Gastrocnemius medialis (tissue), 4 donors: Measurements from ENCODE around the gene WNT3. TPM values are rescaled to one million over a fixed set of nuclear protein-coding genes. Genes with fewer than 3 reads are reported as not detected.

Source experiments
- ATAC-seq, 2 donors: fragments of 150-250 bp; one replicate each; pipeline ENCODE4 v1.9.1; 2016
- DNase-seq, 2 donors: peaks; one replicate each; pipeline ENCODE4 v3.0.0-alpha.2; 2019
- H3K27ac ChIP-seq, 4 donors: fragments of 200-600 bp; sonication (generic); 1 replicate in 1 of 4; 2 replicates in 3 of 4; pipeline ENCODE4 v1.5.1; 2016 to 2018; ENCODE audit warnings: mild to moderate bottlenecking in 2 of 4, moderate library complexity in 1 of 4
- H3K27me3 ChIP-seq, 3 donors: fragments of 200-600 bp; sonication (generic) in 2 of 3; 1 replicate in 1 of 3; 2 replicates in 2 of 3; pipeline versions ENCODE4 v1.5.1 to v1.6.0; 2016 to 2019; ENCODE audit warnings: mild to moderate bottlenecking in 1 of 3, moderate library complexity in 1 of 3
- H3K36me3 ChIP-seq, 2 donors: fragments of 200-600 bp; sonication (generic) in 1 of 2; one replicate each; pipeline ENCODE4 v1.5.1; 2017 to 2018
- H3K4me1 ChIP-seq, 2 donors: fragments of 200-600 bp; sonication (generic) in 1 of 2; one replicate each; pipeline ENCODE4 v1.5.1; 2016 to 2017; ENCODE audit warnings: mild to moderate bottlenecking in 2 of 2
- H3K4me3 ChIP-seq, 4 donors: fragments of 200-600 bp; sonication (generic) in 3 of 4; 1 replicate in 1 of 4; 2 replicates in 3 of 4; pipeline ENCODE4 v1.5.1; 2016 to 2019; ENCODE audit warnings: mild to moderate bottlenecking in 2 of 4
- H3K9me3 ChIP-seq, 3 donors: fragments of 200-600 bp; sonication (generic) in 2 of 3; 1 replicate in 1 of 3; 2 replicates in 2 of 3; pipeline ENCODE4 v1.5.1; 2016 to 2019
- POLR2A ChIP-seq, 2 donors: fragments of 450-650 bp; IDR thresholded peaks; one replicate each; pipeline ENCODE4 v1.6.1; 2017; ENCODE audit warnings: antibody characterized with exemption in 2 of 2, mild to moderate bottlenecking in 2 of 2, moderate library complexity in 2 of 2
- in situ Hi-C, 4 donors: fragments of 200-750 bp; cut with MboI; loops; one replicate each; pipeline versions ENCODE4 v1.15.0 to v1.8.0; 2017; ENCODE audit warnings: low sequenced_read_pairs in 4 of 4
- intact Hi-C: fragments of 100-400 bp; cut with DNase I; formaldehyde crosslinking; loops from one replicate; pipeline ENCODE4 v1.15.1; 2023; ENCODE audit warnings: low total_unique reads
- total RNA-seq, 4 donors: library from RNA; depleted of rRNA; stranded (reverse); fragments of >200 nt; gene quantifications; one replicate each; pipeline versions ENCODE4 v1.1.0 to v1.2.3, GENCODE V29; 2016
- TF ChIP-seq, protein P1 (sequence below), 5 experiments: fragments of 450-650 bp in 3 of 5; fragments of 200-600 bp in 2 of 5; sonication (generic) in 2 of 5; IDR thresholded peaks in 4 of 5; conservative IDR thresholded peaks in 1 of 5; 1 replicate in 4 of 5; 2 replicates in 1 of 5; pipeline ENCODE4 v1.5.1; 2016 to 2019; ENCODE audit warnings: antibody characterized with exemption in 5 of 5, mild to moderate bottlenecking in 3 of 5, moderate library complexity in 3 of 5

WNT3 gene
- total RNA-seq, 4 donors from 2014 or later = 0.19 TPM; not detected in 3

DNA sequence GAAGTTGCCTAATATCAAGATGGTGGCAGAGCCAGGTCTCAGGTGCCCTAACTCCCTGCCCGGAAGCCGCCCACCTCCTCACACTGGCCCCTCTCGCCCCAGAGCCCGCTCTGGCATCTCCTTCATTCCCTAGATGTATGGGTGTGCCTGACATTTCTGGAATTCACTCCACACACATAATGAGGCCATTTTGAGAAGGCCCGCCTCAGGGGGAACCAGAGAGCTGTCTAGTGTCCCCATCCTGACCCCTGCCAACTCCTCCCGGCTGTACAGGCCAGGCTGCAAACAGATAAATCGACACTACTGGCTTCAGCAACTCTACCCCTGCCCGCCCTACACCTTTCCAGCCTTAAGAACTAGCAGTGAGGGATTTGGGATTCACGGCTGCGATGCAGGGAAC lies 7.7 kb downstream of the WNT3 start:
- intact Hi-C loops (no loop called here), in situ Hi-C loops (no loop called here)
- DNase-seq (no peak), ATAC-seq (no peak)
- Histone ChIP-seq H3K4me1 (no peaks in the 10 kb centered on the region), H3K36me3 (no peaks in the 10 kb centered on the region), H3K4me3 (no peak overlapping the region), H3K27me3 (peaks cover 6 to 21% (median 18%) of the 10 kb centered on the region in 3 donors), H3K9me3 (no peaks in the 10 kb centered on the region), H3K27ac (no peak overlapping the region)
- no peak for TF ChIP-seq POLR2A (IDR thresholded peaks at IDR 0.05)
- TF ChIP-seq, protein P1, sequence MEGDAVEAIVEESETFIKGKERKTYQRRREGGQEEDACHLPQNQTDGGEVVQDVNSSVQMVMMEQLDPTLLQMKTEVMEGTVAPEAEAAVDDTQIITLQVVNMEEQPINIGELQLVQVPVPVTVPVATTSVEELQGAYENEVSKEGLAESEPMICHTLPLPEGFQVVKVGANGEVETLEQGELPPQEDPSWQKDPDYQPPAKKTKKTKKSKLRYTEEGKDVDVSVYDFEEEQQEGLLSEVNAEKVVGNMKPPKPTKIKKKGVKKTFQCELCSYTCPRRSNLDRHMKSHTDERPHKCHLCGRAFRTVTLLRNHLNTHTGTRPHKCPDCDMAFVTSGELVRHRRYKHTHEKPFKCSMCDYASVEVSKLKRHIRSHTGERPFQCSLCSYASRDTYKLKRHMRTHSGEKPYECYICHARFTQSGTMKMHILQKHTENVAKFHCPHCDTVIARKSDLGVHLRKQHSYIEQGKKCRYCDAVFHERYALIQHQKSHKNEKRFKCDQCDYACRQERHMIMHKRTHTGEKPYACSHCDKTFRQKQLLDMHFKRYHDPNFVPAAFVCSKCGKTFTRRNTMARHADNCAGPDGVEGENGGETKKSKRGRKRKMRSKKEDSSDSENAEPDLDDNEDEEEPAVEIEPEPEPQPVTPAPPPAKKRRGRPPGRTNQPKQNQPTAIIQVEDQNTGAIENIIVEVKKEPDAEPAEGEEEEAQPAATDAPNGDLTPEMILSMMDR (IDR thresholded peaks at IDR 0.05 in 4 of 5, conservative IDR thresholded peaks at IDR 0.05 in 1 of 5) = no peak

DNA sequence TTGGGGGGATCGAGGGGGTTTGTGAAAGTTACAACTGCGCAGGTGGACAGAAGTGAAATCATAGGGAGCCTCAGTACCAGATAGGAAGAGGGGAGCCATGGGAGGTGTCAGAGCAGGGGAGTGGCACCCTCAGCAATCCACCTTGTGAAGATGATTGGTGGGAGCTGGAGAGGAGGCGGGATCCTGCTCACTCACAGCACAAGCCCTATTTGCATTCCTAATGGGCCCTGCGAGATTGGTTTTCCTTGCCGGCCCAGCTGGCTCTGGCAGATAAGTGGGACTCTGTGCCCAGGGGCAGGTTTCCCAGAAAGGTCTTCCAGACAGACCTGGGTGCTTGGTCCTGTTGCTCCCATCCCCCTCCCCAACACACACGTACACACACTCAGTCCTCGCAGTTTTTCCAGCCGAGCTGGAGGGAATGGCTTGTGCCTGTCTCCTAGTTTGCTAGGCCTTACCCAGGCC lies 9.4 kb downstream of the WNT3 start:
- Histone ChIP-seq H3K27me3 (peaks cover 6 to 14% (median 12%) of the 10 kb centered on the region in 3 donors), H3K9me3 (no peaks in the 10 kb centered on the region), H3K4me3 (no peak overlapping the region), H3K27ac (no peak overlapping the region), H3K4me1 (no peaks in the 10 kb centered on the region), H3K36me3 (no peaks in the 10 kb centered on the region)
- in situ Hi-C loops (no loop called here), intact Hi-C loops (no loop called here)
- TF ChIP-seq, protein P1 (IDR thresholded peaks at IDR 0.05 in 4 of 5, conservative IDR thresholded peaks at IDR 0.05 in 1 of 5) = no peak
- TF ChIP-seq POLR2A (IDR thresholded peaks at IDR 0.05) = no peak
- no peak for ATAC-seq
- DNase-seq = no peak

DNA sequence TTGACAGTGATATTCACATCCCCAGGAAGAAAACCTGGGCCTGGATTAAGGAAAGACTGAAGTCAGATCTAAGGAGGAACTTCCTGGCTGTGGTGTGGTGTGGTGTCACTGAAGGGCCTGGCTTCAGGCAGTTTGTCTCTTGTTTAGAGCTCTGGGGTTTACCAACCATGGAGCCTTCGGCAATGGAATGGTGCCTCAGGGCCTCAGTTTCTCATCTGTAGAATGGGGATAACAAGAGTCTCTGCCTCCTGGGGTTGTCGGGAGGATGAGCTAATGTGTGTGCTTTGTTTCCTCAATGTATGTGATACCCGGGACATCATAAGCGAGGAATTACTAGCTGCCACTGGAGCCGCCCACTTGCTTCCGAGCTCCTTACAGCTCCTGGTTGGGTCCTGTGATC lies 12.7 kb downstream of the WNT3 start:
- Histone ChIP-seq H3K36me3 (no peaks in the 10 kb centered on the region), H3K27ac (no peak overlapping the region), H3K4me1 (no peaks in the 10 kb centered on the region), H3K27me3 (no peaks in the 10 kb centered on the region), H3K9me3 (no peaks in the 10 kb centered on the region), H3K4me3 (no peak overlapping the region)
- in situ Hi-C loops (no loop called here), intact Hi-C loops (no loop called here)
- ATAC-seq (no peak), DNase-seq (no peak)
- TF ChIP-seq, protein P1 (IDR thresholded peaks at IDR 0.05 in 4 of 5, conservative IDR thresholded peaks at IDR 0.05 in 1 of 5) = no peak
- no peak for TF ChIP-seq POLR2A (IDR thresholded peaks at IDR 0.05)

DNA sequence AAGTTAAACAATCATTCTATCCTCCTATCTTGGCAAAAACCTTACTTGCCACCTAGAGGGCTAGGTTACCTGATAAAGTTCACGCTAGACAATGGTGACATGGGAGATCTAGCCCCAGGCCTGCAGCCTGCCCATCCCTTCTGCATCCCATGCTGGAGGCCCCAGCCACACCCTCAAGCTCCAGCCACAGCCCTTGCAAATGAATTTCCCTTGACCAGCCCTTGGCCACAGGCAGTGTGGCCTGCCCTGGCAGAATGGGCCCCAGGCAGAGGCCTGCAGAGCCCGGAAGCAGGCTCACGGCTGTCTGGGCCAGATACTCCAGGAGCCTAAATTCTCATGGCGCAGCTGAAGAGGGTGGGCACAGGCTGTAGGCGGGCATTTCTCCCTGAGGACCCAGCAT lies 14.9 kb downstream of the WNT3 start:
- DNase-seq (no peak), ATAC-seq (no peak)
- no peak for TF ChIP-seq POLR2A (IDR thresholded peaks at IDR 0.05)
- TF ChIP-seq, protein P1 (IDR thresholded peaks at IDR 0.05 in 4 of 5, conservative IDR thresholded peaks at IDR 0.05 in 1 of 5) = no peak
- intact Hi-C loops = no loop called here
- Histone ChIP-seq H3K27me3 (no peaks in the 10 kb centered on the region), H3K4me1 (no peaks in the 10 kb centered on the region), H3K36me3 (no peaks in the 10 kb centered on the region), H3K27ac (no peak overlapping the region), H3K9me3 (no peaks in the 10 kb centered on the region), H3K4me3 (no peak overlapping the region)
- in situ Hi-C loops = no loop called here

DNA sequence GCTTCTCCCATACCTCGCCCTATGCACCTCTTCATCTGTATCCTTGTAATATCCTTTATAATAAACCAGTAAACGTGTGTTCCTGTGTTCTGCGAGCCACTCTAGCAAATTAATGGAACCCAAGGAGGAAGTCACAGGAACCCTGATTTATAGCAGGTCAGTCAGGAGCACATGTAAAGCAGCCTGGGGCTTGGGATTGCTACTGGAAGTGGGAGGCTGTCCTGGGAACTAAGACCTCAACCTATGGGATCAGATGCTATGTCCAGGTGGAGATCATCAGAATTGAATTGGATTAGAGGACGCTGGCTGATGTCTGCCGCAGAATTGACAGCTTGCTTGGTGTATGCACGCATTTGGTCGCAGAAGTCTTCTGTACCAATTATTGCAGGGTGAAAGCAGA lies 15.7 kb downstream of the WNT3 start:
- H3K9me3 ChIP-seq = no peaks in the 10 kb centered on the region
- H3K36me3 ChIP-seq = no peaks in the 10 kb centered on the region
- in situ Hi-C loops (no loop called here), intact Hi-C loops (no loop called here)
- DNase-seq (no peak), ATAC-seq (no peak)
- no peaks in the 10 kb centered on the region for H3K4me1 ChIP-seq
- no peak overlapping the region for H3K4me3 ChIP-seq
- no peaks in the 10 kb centered on the region for H3K27me3 ChIP-seq
- TF ChIP-seq POLR2A (IDR thresholded peaks at IDR 0.05) = no peak
- TF ChIP-seq, protein P1 (IDR thresholded peaks at IDR 0.05 in 4 of 5, conservative IDR thresholded peaks at IDR 0.05 in 1 of 5) = no peak
- no peak overlapping the region for H3K27ac ChIP-seq
